Activated CD8-positive, alpha-beta memory T cell treated with anti-CD3 and anti-CD28 coated beads, Interleukin-2, amount 10 ng/mL, durations not matched to agents 7 days and 5 days (primary cell): Measurements from ENCODE around the gene SURF1. TPM values are rescaled to one million over a fixed set of nuclear protein-coding genes. Genes with fewer than 3 reads are reported as not detected.

Source experiments
- ATAC-seq: fragments of 150-1000 bp; cut with Tn5 transposase; one replicate; pipeline ENCODE4 v1.10.0; 2021; ENCODE audit warnings: moderate library complexity
- CTCF ChIA-PET: fragments of 350-600 bp; sonication (Branson Sonifier 250); formaldehyde crosslinking; loops from one replicate; lab custom pipeline; 2021; ENCODE audit warnings: antibody characterized with exemption; lab: Charles Lee
- DNase-seq: peaks from one replicate; pipeline ENCODE4 v3.0.0-alpha.2; 2020
- H3K27ac Mint-ChIP-seq: one replicate; pipeline ENCODE4 v1.8.0; 2021; ENCODE audit warnings: mild to moderate bottlenecking, mixed read lengths
- H3K27me3 Mint-ChIP-seq: one replicate; pipeline ENCODE4 v1.8.0; 2021; ENCODE audit warnings: mixed read lengths
- H3K36me3 Mint-ChIP-seq: one replicate; pipeline ENCODE4 v1.8.0; 2021; ENCODE audit warnings: mild to moderate bottlenecking, mixed read lengths
- H3K4me1 Mint-ChIP-seq: one replicate; pipeline ENCODE4 v1.8.0; 2021; ENCODE audit warnings: mixed read lengths
- H3K4me3 Mint-ChIP-seq: one replicate; pipeline ENCODE4 v1.8.0; 2021; ENCODE audit warnings: mild to moderate bottlenecking, moderate library complexity, mixed read lengths
- H3K9me3 Mint-ChIP-seq: one replicate; pipeline ENCODE4 v1.8.0; 2022; ENCODE audit warnings: low read depth, mixed read lengths
- total RNA-seq, 2 experiments: library from RNA; stranded (reverse); gene quantifications; one replicate each; pipeline ENCODE4 v1.2.3, GENCODE V29; 2021

The SURF1 gene
- total RNA-seq, 2 experiments from 2014 or later, result 35.4 to 35.6 TPM

DNA sequence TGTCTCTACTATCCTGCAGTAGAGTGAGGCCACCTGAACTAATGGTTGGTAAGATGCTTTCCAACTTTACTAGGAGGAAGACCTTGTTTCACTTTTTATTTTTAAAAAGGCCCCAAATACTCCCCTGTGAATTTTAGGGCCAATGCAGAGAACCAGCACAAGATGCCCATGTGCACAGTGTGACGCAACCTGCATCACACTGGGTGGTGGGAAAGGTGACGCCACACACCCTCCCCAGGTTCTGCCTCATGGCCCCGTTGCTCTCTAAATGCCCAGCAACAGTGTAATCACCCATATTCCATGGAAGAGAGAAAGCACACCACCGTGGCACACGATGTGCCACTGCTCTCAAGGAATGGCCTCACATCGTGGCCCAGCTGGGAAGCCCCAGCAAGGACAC lies 13.1 kb upstream of the SURF1 start:
- no peak for DNase-seq
- peaks cover 64% of the 10 kb centered on the region for H3K36me3 Mint-ChIP-seq
- no peak for ATAC-seq
- CTCF ChIA-PET, result interaction anchor here (1.0 to 6.3 kb wide), 6 partner anchors 12 to 339 kb away, joined by 3 to 100 read pairs (median 8); partner anchors contain the start of genes GTF3C5, MED22, RPL7A and SURF1
- peak overlapping the region; percentile 95 for H3K4me3 Mint-ChIP-seq
- no peaks in the 10 kb centered on the region for H3K27me3 Mint-ChIP-seq
- peaks cover 83% of the 10 kb centered on the region for H3K4me1 Mint-ChIP-seq
- H3K9me3 Mint-ChIP-seq, result no peaks in the 10 kb centered on the region
- peak overlapping the region; percentile 100 for H3K27ac Mint-ChIP-seq

DNA sequence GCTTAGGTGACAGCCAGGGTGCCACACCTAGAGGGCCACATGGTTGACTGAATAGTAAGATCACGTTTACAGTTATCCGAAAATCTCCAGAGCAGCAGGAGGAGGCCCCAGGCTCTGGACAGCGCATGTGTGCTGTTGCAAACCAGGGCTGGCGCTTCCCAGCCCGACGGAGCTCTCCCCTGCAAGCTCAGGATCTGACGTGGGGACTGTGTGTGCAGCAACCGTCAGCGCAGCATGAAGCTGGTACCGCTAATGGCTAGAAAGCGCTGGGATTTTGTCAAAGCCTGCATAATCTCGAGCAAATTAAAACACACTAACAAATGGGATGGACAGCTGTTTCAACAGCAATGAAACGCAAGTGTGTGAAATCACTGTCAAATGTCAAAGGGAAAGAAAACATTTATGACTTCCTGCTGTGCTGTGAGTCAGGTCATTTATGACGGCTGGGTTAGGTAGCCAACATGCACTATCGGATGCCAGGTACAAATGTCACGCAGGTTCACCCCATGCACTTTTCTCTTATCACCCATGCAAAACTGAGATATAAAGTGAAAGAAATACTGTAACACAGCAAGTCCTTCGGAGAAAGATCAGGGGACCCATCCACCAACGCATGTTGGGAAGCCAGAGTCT lies 12.1 kb upstream of the SURF1 start:
- Mint-ChIP-seq H3K4me3 (peak overlapping the region; percentile 95), H3K4me1 (peaks cover 83% of the 10 kb centered on the region), H3K27me3 (no peaks in the 10 kb centered on the region), H3K9me3 (no peaks in the 10 kb centered on the region), H3K27ac (peak overlapping the region; percentile 100), H3K36me3 (peaks cover 68% of the 10 kb centered on the region)
- CTCF ChIA-PET, result interaction anchor here (2.9 kb wide), 1 partner anchor 11 kb away, joined by 14 read pairs; the partner anchor contains the start of genes SURF1 and SURF2
- DNase-seq (no peak), ATAC-seq (no peak)

DNA sequence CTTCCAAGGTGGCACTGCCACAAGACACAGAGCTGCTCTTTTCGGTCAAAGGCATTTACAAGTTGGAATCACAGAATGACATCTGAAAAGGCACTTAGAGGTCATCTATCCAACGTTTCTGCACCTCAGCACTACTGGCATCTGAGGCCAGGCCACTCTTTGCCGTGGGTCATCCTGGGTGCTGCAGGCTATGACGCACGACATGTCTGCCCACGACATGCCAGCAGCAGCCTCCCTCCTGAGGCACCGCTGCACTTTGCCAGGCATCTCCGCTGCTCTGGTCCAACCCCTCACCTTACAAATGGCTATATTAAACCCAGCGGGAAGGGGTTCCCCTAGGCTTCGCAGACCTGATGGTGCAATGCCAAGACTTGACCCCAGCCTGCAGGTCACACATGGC lies 11.5 kb upstream of the SURF1 start:
- Mint-ChIP-seq H3K27me3 (no peaks in the 10 kb centered on the region), H3K4me1 (peaks cover 81% of the 10 kb centered on the region), H3K9me3 (no peaks in the 10 kb centered on the region), H3K36me3 (peaks cover 71% of the 10 kb centered on the region), H3K4me3 (no peak overlapping the region), H3K27ac (no peak overlapping the region)
- CTCF ChIA-PET, result interaction anchor here (2.9 kb wide), 1 partner anchor 11 kb away, joined by 14 read pairs; the partner anchor contains the start of genes SURF1 and SURF2
- DNase-seq, result no peak
- ATAC-seq, result no peak

DNA sequence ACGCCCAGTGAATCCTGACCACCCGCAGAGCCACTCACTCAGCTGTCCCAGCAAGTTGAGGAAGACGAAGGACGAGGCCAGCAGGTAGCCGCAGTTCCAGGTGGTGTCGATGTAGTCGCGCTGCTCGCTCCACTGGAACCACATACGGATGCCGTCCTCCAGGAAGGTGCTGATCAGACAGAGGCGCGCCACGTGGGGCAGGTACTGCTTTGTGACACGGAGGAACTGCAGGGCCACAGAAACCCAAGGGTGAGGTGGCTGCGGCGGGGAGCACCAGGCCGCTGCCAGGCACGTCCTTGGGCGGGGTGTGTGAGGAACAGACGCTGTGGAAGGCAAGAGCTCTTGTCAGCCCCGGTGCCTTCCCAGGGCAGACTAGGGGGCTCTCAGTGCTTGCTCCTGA lies 10.9 kb upstream of the SURF1 start:
- CTCF ChIA-PET, result interaction anchor here (0.6 to 2.9 kb wide), 3 partner anchors 10 to 37 kb away, joined by 3 to 14 read pairs (median 3); partner anchors contain the start of genes SURF1 and SURF2
- no peaks in the 10 kb centered on the region for H3K27me3 Mint-ChIP-seq
- no peak overlapping the region for H3K4me3 Mint-ChIP-seq
- ATAC-seq (no peak), DNase-seq (no peak)
- no peaks in the 10 kb centered on the region for H3K9me3 Mint-ChIP-seq
- peaks cover 75% of the 10 kb centered on the region for H3K4me1 Mint-ChIP-seq
- H3K27ac Mint-ChIP-seq, result no peak overlapping the region
- H3K36me3 Mint-ChIP-seq, result peaks cover 68% of the 10 kb centered on the region

DNA sequence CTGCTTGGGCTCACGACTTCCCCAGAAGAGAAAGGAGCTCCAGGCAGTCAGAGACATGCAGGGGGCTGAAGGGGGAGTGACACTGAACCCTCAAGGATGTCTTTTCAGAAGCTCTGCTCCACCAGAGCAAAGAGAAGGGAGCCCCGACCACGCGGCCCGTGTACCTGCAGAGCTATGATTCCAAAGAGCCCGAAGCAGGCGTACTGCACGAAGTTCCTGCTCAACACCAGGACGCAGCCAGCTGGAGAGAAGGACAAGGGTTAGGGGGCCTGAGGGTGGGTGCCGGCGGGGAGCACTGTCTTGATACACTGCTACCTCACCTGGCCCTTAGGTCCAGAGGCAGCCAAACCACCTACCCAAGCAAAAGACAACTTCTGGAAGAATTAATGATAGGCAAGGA lies 10.1 kb upstream of the SURF1 start:
- ATAC-seq (no peak), DNase-seq (no peak)
- Mint-ChIP-seq H3K9me3 (no peaks in the 10 kb centered on the region), H3K4me1 (peaks cover 75% of the 10 kb centered on the region), H3K27ac (no peak overlapping the region), H3K4me3 (no peak overlapping the region), H3K36me3 (peaks cover 73% of the 10 kb centered on the region), H3K27me3 (no peaks in the 10 kb centered on the region)
- CTCF ChIA-PET, result interaction anchor here (1.3 to 2.9 kb wide), 2 partner anchors 9 to 36 kb away, joined by 3 to 14 read pairs; partner anchors contain the start of genes SURF1 and SURF2

DNA sequence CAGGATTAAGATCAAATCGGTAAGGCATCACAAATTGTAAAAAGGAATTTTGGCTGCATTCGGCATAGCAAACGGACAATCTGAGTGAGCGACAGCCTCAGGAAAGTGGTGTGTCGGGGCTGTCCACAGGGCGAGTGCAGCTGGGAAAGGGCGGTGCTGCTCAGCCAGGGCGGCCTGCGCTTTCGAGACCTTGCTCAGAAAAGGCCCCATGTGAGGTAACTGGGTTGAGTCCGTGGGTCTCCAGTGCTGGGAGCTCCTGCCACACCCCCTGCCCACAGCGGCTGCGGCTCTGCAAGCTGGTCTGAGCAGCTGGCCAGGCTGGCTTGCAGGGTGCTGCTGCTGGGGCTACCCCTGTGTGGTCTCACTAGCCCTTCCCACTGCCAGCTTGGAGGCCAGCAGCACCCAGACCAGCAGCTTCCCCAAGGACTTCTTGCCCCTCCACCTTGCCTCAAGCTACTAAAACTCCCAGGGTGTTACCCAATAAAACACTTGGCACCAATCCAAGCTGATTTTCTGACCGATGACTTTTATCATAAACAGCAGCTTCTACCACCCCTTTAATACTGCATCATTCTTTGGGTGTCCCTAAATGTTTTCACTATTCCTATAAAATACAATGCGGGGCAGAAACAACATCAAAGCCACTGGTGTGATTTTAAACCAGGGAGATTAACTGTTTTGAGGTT lies 6.2 kb upstream of the SURF1 start:
- no peaks in the 10 kb centered on the region for H3K27me3 Mint-ChIP-seq
- H3K4me1 Mint-ChIP-seq, result peaks cover 66% of the 10 kb centered on the region
- CTCF ChIA-PET, result interaction anchor here (0.8 to 1.2 kb wide), 2 partner anchors 8 to 10 kb away, joined by 3 to 5 read pairs; no protein-coding TSS in a partner anchor
- no peaks in the 10 kb centered on the region for H3K9me3 Mint-ChIP-seq
- H3K4me3 Mint-ChIP-seq, result no peak overlapping the region
- H3K36me3 Mint-ChIP-seq, result peaks cover 50% of the 10 kb centered on the region
- ATAC-seq (no peak), DNase-seq (no peak)
- peak overlapping the region; percentile 51 for H3K27ac Mint-ChIP-seq

DNA sequence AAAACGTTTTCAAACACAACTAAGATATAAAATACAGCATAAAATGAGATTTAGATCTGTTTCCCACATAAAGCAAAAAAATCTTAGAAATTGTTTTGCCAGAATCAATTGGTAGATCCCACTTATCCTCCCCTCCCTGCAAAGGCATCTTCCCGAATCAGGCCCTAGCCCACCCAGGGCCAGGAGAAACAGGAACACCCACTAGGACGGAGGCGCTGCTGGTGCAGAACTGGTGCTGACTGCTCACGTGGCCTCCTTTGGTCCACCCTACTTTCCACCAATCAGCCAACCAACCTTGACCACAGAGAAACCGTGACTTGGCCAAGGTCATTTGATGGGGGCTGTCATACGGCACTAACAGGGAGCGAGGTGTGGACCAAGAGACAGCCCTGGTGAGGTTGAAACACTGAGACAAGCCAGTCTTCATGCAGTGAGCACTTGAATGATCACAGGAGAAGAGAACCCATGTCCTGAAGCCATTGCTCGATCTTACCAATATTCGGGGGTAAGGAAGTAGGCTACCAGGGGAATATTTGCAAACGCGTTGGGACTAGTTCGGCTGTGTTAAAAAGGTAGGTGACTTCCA lies 5.3 kb upstream of the SURF1 start:
- DNase-seq (no peak), ATAC-seq (no peak)
- Mint-ChIP-seq H3K9me3 (no peaks in the 10 kb centered on the region), H3K27ac (peak overlapping the region; percentile 65), H3K4me3 (no peak overlapping the region), H3K36me3 (peaks cover 45% of the 10 kb centered on the region), H3K4me1 (peaks cover 65% of the 10 kb centered on the region), H3K27me3 (no peaks in the 10 kb centered on the region)
- CTCF ChIA-PET, result interaction anchor here (8.2 kb wide), 1 partner anchor 11 kb away, joined by 100 read pairs; no protein-coding TSS in a partner anchor

DNA sequence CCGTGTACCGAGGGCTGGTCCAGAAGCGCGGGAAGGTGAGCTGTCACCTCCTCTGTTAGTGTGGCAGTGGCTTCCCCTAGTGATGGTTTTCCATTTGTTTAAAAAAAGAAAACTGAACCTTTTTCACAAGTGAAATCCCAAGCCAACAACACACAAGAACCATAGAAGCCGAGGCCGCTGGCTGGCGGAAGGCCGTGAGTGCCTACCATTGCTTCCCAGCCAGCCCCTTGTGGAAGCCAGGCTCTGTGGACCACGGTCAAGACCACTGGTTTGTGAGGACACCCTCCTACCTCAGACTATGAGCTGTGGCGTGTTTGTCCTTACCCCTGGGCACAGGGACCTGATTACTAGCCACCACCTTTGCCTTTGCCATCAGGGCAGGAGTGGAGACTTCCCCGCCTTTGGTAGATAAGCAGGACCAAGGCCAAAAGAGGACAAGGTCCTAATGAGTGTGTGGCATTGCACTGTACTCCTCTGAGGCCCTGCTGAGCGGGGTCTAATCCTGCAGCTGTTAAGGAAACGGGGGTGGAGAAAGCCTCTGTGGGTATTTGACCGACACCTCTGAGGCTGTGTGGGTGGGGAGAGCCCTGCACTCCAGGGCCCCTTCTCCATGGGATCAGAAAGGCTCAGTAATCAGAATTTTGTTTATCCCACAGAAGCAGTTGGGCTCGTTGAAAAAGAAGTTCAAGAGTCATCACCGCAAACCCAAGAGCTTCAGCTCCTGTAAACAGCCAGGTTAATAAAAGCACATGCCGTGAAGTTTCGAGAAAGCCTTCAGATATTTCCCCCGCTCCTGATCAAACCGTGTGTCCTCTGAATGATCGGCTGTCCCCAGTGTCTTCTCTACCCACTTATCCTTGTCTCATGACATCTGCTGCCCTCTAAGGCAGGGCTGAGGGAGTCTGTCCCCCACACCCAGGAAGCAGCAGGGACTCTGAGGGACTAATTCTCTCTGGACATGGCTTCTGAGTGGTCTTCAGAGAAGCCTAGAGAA lies 4.4 kb upstream of the SURF1 start:
- Mint-ChIP-seq H3K36me3 (peaks cover 37% of the 10 kb centered on the region), H3K4me3 (no peak overlapping the region), H3K9me3 (no peaks in the 10 kb centered on the region), H3K4me1 (peaks cover 57% of the 10 kb centered on the region), H3K27me3 (no peaks in the 10 kb centered on the region), H3K27ac (peak overlapping the region; percentile 65)
- CTCF ChIA-PET, result interaction anchor here (1.3 to 8.2 kb wide), 4 partner anchors 11 to 127 kb away, joined by 3 to 100 read pairs (median 4); no protein-coding TSS in a partner anchor
- DNase-seq (no peak), ATAC-seq (no peak)

DNA sequence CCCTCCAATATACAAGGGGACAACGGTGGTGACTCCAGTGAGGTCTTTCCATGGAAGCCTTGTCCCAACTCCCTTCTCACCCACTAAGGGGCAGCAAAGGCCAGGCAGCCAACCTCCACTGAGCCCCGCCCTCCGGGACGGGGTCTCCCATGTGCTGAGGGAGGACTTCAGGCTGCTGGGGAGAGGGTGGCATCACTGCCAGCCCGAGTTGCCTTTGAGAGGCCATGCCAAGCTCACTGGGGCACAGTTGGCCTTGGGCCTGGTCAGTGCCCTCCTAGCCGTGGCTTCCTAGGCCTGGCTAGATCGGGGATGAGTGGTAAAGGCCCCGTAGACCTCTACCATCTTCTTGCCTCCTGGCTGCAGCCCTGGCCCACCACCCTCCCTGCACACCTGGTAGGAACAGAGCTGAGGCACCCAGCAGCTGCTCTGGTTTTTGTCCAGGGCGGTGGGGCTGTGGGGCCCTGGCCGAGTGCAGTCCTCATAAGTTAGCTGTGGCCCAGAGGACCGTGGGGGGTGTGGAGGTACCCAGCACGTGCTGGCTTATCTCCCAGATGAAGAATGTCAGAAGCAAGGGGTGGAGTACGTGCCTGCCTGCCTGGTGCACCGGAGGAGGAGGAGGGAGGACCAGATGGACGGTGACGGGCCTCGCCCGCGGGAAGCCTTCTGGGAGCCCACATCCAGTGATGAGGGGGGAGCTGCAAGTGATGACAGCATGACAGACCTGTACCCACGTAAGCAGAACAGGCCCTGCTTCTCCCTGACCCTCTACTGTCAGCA lies 3.3 kb upstream of the SURF1 start:
- Mint-ChIP-seq H3K27me3 (no peaks in the 10 kb centered on the region), H3K27ac (peak overlapping the region; percentile 48), H3K4me3 (no peak overlapping the region), H3K9me3 (no peaks in the 10 kb centered on the region), H3K36me3 (peaks cover 30% of the 10 kb centered on the region), H3K4me1 (peaks cover 57% of the 10 kb centered on the region)
- CTCF ChIA-PET, result interaction anchor here (0.8 to 8.2 kb wide), 7 partner anchors 8 to 128 kb away, joined by 3 to 100 read pairs (median 5); partner anchors contain the start of gene STKLD1
- ATAC-seq (no peak), DNase-seq (no peak)

DNA sequence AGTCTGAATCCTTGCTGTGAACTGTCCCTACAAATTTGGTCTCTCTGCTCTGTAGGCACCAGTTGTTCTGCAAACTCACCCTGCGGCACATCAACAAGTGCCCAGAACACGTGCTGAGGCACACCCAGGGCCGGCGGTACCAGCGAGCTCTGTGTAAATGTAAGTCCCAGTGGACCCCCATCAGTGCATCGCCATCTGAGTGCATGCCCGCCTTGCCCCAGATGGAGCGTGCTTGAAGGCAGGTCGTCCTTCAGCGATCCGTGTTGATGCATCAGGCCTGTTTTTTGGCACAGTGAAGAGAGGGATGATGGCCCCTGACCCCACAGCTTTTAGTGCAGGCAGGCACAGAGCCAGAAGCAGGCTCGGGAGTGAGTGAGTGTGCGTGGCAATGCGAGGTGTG lies 1.4 kb upstream of the SURF1 start:
- Mint-ChIP-seq H3K4me1 (peaks cover 60% of the 10 kb centered on the region), H3K27me3 (no peaks in the 10 kb centered on the region), H3K4me3 (peak overlapping the region; percentile 72), H3K27ac (peak overlapping the region; percentile 3), H3K9me3 (no peaks in the 10 kb centered on the region), H3K36me3 (peaks cover 19% of the 10 kb centered on the region)
- CTCF ChIA-PET, result interaction anchor here (2.3 to 8.2 kb wide), 5 partner anchors 10 to 128 kb away, joined by 7 to 100 read pairs (median 14); no protein-coding TSS in a partner anchor
- ATAC-seq, result no peak
- DNase-seq, result no peak

DNA sequence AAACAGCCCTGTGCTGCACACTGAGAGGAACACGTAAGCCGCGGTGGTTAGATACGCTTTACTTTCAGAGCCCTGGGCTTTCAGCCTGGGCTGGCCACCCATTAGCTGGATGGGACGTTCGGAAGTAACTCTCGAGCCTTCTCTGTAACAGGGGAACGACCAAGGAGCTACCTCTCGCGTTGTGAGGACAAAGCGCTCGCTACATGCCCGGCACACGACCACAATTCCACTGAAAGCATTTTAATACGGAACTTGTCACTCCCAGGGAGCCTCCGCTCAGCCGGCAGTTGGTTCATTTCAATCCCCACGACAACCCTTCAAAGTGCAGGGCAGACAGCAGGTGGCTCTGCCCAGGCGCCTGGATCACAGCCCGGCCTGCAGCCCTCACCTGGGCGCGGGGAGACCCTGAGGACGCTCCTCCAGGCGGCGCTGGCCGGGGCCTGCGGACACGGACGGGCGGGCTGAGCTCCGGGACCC lies 368 bp downstream of the SURF1 start:
- Mint-ChIP-seq H3K27me3 (no peaks in the 10 kb centered on the region), H3K4me3 (peak overlapping the region; percentile 90), H3K4me1 (peaks cover 55% of the 10 kb centered on the region), H3K27ac (peak overlapping the region; percentile 88), H3K9me3 (no peaks in the 10 kb centered on the region), H3K36me3 (peaks cover 25% of the 10 kb centered on the region)
- CTCF ChIA-PET, result interaction anchor here (0.9 to 8.2 kb wide), 14 partner anchors 8 to 212 kb away, joined by 3 to 100 read pairs (median 8); partner anchors contain the start of genes MED22, REXO4, RPL7A and STKLD1
- DNase-seq (no peak), ATAC-seq (peak; percentile 46)
